ENCODE measurements around the gene NPAS2. TPM values are rescaled to one million over a fixed set of nuclear protein-coding genes. Genes with fewer than 3 reads are reported as not detected.

NPAS2 gene
- total and polyA plus RNA-seq, 2 donors (not counting 3 experiments of a cell fraction or from before 2014, with no cell fraction given): 29.0 to 53.9 TPM

- ChIA-PET CTCF (interaction anchor here (2.8 kb wide), 1 partner anchor 198 kb away, joined by 8 read pairs; no protein-coding TSS in a partner anchor), POLR2A (interaction anchor here (1.0 kb wide), 1 partner anchor 74 kb away, joined by 4 read pairs; the partner anchor contains the start of gene RPL31)
- FAIRE-seq (no peak), DNase-seq (ENCODE audit: low read depth, low spot score) (no peak)
- Histone ChIP-seq H3K9me1 (replicated peaks; ENCODE audit: control insufficient read depth, extremely low read depth, insufficient read depth, low read length) (no peaks in the 10 kb centered on the region), H3K27ac (ENCODE audit: insufficient read depth, low read depth, low read length) (no peak overlapping the region), H3K4me2 (ENCODE audit: insufficient read depth, low read length) (no peak overlapping the region), H3K79me2 (ENCODE audit: control insufficient read depth, insufficient read depth, low read length) (no peaks in the 10 kb centered on the region), H3K9ac (replicated peaks; ENCODE audit: extremely low read depth, insufficient read depth, low read length) (no peak overlapping the region), H3K4me1 (ENCODE audit: control insufficient read depth, extremely low read depth, insufficient read depth, low read length) (peaks cover 26% of the 10 kb centered on the region), H3K36me3 (ENCODE audit: control insufficient read depth in 2 of 2, extremely low read depth in 1 of 2, insufficient read depth in 2 of 2, low read length in 2 of 2) (peaks cover 0 to 9% of the 10 kb centered on the region in 2 experiments), H3K27me3 (ENCODE audit: control insufficient read depth in 2 of 2, insufficient read depth in 2 of 2, low read length in 2 of 2) (no peaks in the 10 kb centered on the region), H3K4me3 (replicated peaks in 1 of 3; ENCODE audit: insufficient read depth in 1 of 3, low read depth in 1 of 3, low read length in 3 of 3) (no peak overlapping the region), H4K20me1 (replicated peaks; ENCODE audit: control insufficient read depth, extremely low read depth, insufficient read depth, low read length) (no peaks in the 10 kb centered on the region), H2AFZ (ENCODE audit: low read depth, low read length) (no peak overlapping the region), H3K9me3 (replicated peaks; ENCODE audit: control insufficient read depth, insufficient read depth, low read length) (no peaks in the 10 kb centered on the region)
- dilution Hi-C loops (cut with MboI; ENCODE audit: extremely low pct_ligation_motif_present, low sequenced_read_pairs): no loop called here
- intact Hi-C loops (cut with micrococcal nuclease): no loop called here
- no TSS peak for BruUV-seq (replicated peaks)
- no peak for TF ChIP-seq JUN (IDR thresholded peaks at IDR 0.05; ENCODE audit: borderline replicate concordance, insufficient read depth, insufficient read length, low read depth)
- TF ChIP-seq POLR2AphosphoS5 (IDR thresholded peaks at IDR 0.05; ENCODE audit: insufficient read depth, low read depth, low read length): no peak
- TF ChIP-seq FOS (IDR thresholded peaks at IDR 0.05; ENCODE audit: borderline replicate concordance, insufficient read depth, low read length): no peak
Observed at GRCh38 chr2:100928235-100928634, 108.3 kb downstream of the NPAS2 start.

DNA sequence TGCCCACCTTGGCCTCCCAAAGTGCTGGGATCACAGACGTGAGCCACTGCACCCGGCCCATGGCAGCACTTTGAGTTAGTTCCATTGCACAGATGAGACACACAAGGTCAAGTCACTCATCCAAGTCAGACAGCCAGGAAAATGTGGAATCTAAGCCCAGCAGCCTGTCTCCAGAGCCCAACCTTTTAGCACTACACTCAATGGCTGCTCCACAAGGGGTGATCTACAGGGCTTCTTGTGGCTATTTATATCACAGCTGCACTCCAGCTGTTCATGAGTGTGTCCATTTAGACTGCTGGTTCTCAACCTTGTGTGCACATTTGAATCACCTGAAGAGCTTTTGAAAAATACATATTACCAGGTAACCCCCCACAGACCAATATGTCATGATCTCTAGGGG lies 109.2 kb downstream of the NPAS2 start:
- H3K79me2 ChIP-seq (ENCODE audit: control insufficient read depth, insufficient read depth, low read length): no peaks in the 10 kb centered on the region
- H3K9me1 ChIP-seq (replicated peaks; ENCODE audit: control insufficient read depth, extremely low read depth, insufficient read depth, low read length): no peaks in the 10 kb centered on the region
- H4K20me1 ChIP-seq (replicated peaks; ENCODE audit: control insufficient read depth, extremely low read depth, insufficient read depth, low read length): no peaks in the 10 kb centered on the region
- no TSS peak for BruUV-seq (replicated peaks)
- H3K36me3 ChIP-seq (ENCODE audit: control insufficient read depth in 2 of 2, extremely low read depth in 1 of 2, insufficient read depth in 2 of 2, low read length in 2 of 2): peaks cover 0 to 9% of the 10 kb centered on the region in 2 experiments
- H3K27ac ChIP-seq (ENCODE audit: insufficient read depth, low read depth, low read length): no peak overlapping the region
- H3K9ac ChIP-seq (replicated peaks; ENCODE audit: extremely low read depth, insufficient read depth, low read length): no peak overlapping the region
- intact Hi-C loops (cut with micrococcal nuclease) (no loop called here), dilution Hi-C loops (cut with MboI; ENCODE audit: extremely low pct_ligation_motif_present, low sequenced_read_pairs) (no loop called here)
- ChIA-PET POLR2A (no interaction called here), CTCF (interaction anchor here (2.8 kb wide), 1 partner anchor 199 kb away, joined by 8 read pairs; no protein-coding TSS in a partner anchor)
- no peak overlapping the region for H3K4me2 ChIP-seq (ENCODE audit: insufficient read depth, low read length)
- TF ChIP-seq EZH2 (IDR thresholded peaks at IDR 0.05; ENCODE audit: borderline replicate concordance, low read depth, low read length, severe bottlenecking) (no peak), MYC (IDR thresholded peaks at IDR 0.05; ENCODE audit: low read depth, low read length) (no peak), POLR2A (IDR thresholded peaks at IDR 0.05; ENCODE audit: low read depth, low read length) (no peak), GATA2 (IDR thresholded peaks at IDR 0.05; ENCODE audit: insufficient read depth, insufficient read length, low read depth, low read length) (no peak), JUN (IDR thresholded peaks at IDR 0.05; ENCODE audit: borderline replicate concordance, insufficient read depth, insufficient read length, low read depth) (no peak), FOS (IDR thresholded peaks at IDR 0.05; ENCODE audit: borderline replicate concordance, insufficient read depth, low read length) (no peak), POLR2AphosphoS5 (IDR thresholded peaks at IDR 0.05; ENCODE audit: insufficient read depth, low read depth, low read length) (no peak)
- TF ChIP-seq, protein P1, sequence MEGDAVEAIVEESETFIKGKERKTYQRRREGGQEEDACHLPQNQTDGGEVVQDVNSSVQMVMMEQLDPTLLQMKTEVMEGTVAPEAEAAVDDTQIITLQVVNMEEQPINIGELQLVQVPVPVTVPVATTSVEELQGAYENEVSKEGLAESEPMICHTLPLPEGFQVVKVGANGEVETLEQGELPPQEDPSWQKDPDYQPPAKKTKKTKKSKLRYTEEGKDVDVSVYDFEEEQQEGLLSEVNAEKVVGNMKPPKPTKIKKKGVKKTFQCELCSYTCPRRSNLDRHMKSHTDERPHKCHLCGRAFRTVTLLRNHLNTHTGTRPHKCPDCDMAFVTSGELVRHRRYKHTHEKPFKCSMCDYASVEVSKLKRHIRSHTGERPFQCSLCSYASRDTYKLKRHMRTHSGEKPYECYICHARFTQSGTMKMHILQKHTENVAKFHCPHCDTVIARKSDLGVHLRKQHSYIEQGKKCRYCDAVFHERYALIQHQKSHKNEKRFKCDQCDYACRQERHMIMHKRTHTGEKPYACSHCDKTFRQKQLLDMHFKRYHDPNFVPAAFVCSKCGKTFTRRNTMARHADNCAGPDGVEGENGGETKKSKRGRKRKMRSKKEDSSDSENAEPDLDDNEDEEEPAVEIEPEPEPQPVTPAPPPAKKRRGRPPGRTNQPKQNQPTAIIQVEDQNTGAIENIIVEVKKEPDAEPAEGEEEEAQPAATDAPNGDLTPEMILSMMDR (IDR thresholded peaks at IDR 0.05; ENCODE audit: extremely low read depth in 1 of 2, insufficient read depth in 1 of 2, low read depth in 1 of 2, low read length in 2 of 2): no peak
- TF ChIP-seq, protein P2, sequence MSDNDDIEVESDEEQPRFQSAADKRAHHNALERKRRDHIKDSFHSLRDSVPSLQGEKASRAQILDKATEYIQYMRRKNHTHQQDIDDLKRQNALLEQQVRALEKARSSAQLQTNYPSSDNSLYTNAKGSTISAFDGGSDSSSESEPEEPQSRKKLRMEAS (IDR thresholded peaks at IDR 0.05; ENCODE audit: insufficient read depth, insufficient read length): no peak
- H3K9me3 ChIP-seq (replicated peaks; ENCODE audit: control insufficient read depth, insufficient read depth, low read length): no peaks in the 10 kb centered on the region
- H2AFZ ChIP-seq (ENCODE audit: low read depth, low read length): no peak overlapping the region
- FAIRE-seq (no peak), DNase-seq (ENCODE audit: low read depth, low spot score) (no peak)
- peaks cover 17% of the 10 kb centered on the region for H3K4me1 ChIP-seq (ENCODE audit: control insufficient read depth, extremely low read depth, insufficient read depth, low read length)
- H3K4me3 ChIP-seq (replicated peaks in 1 of 3; ENCODE audit: insufficient read depth in 1 of 3, low read depth in 1 of 3, low read length in 3 of 3): no peak overlapping the region
- no peaks in the 10 kb centered on the region for H3K27me3 ChIP-seq (ENCODE audit: control insufficient read depth in 2 of 2, insufficient read depth in 2 of 2, low read length in 2 of 2)
